Measurements from ENCODE around the gene STON1. TPM values are rescaled to one million over a fixed set of nuclear protein-coding genes. Genes with fewer than 3 reads are reported as not detected.

Gene STON1
- total RNA-seq, 1 experiment from 2014 or later = 1.7 TPM

- TF ChIP-seq CTCF (conservative IDR thresholded peaks at IDR 0.05) = no peak
- no peak for TF ChIP-seq EZH2 (IDR thresholded peaks at IDR 0.05; ENCODE audit: low read depth)
- Histone ChIP-seq H3K4me3 (no peak within 1 kb of the TSS), H3K4me1 (replicated peaks; ENCODE audit: insufficient read depth) (no peaks in the 10 kb centered on the region), H3K36me3 (ENCODE audit: low read depth) (no peaks in the 10 kb centered on the region), H3K27ac (no peak within 1 kb of the TSS), H3K27me3 (ENCODE audit: insufficient read depth, low read depth) (peaks cover 50% of the 10 kb centered on the region), H2AFZ (no peak within 1 kb of the TSS), H3F3A (ENCODE audit: insufficient read depth, low read depth) (no peaks in the 10 kb centered on the region), H4K20me1 (ENCODE audit: insufficient read depth) (no peaks in the 10 kb centered on the region), H3K9me2 (ENCODE audit: insufficient read depth) (no peaks in the 10 kb centered on the region), H3K79me2 (ENCODE audit: low read depth) (no peaks in the 10 kb centered on the region), H3K4me2 (no peak within 1 kb of the TSS), H3K9me3 (ENCODE audit: insufficient read depth, low read depth) (no peaks in the 10 kb centered on the region)
- POLR2A ChIA-PET (ENCODE audit: unreplicated experiment) = no interaction called here
- intact Hi-C loops (cut with micrococcal nuclease; ENCODE audit: unreplicated experiment) = no loop called here
- DNase-seq = no peak
- CTCF ChIA-PET = no interaction called here
- no TSS peak for BruUV-seq (replicated peaks)
Observed at GRCh38 chr2:48617618-48618017, 87.7 kb downstream of the STON1 start, which contains the start of gene GTF2A1L. Gene GTF2A1L, plus strand, starts transcription at chr2:48617856. Its CDS starts 19 bp downstream, at chr2:48617875.

GRCh38 chr2:48619526-48619925 is 89.6 kb downstream of the STON1 start:
- no peak overlapping the region for H3K27ac ChIP-seq
- H3K9me3 ChIP-seq (ENCODE audit: insufficient read depth, low read depth) = no peaks in the 10 kb centered on the region
- no peaks in the 10 kb centered on the region for H3K9me2 ChIP-seq (ENCODE audit: insufficient read depth)
- no peak overlapping the region for H3K4me2 ChIP-seq
- H3K79me2 ChIP-seq (ENCODE audit: low read depth) = no peaks in the 10 kb centered on the region
- H3K4me3 ChIP-seq = no peak overlapping the region
- H3K27me3 ChIP-seq (ENCODE audit: insufficient read depth, low read depth) = peaks cover 50% of the 10 kb centered on the region
- no peak overlapping the region for H2AFZ ChIP-seq
- H4K20me1 ChIP-seq (ENCODE audit: insufficient read depth) = no peaks in the 10 kb centered on the region
- H3F3A ChIP-seq (ENCODE audit: insufficient read depth, low read depth) = no peaks in the 10 kb centered on the region
- no peak for TF ChIP-seq EZH2 (IDR thresholded peaks at IDR 0.05; ENCODE audit: low read depth)
- no peak for TF ChIP-seq CTCF (conservative IDR thresholded peaks at IDR 0.05)
- no TSS peak for BruUV-seq (replicated peaks)
- ChIA-PET CTCF (interaction anchor here (0.7 kb wide), 1 partner anchor 736 kb away, joined by 3 read pairs; no protein-coding TSS in a partner anchor), POLR2A (ENCODE audit: unreplicated experiment) (no interaction called here)
- DNase-seq = no peak
- H3K36me3 ChIP-seq (ENCODE audit: low read depth) = no peaks in the 10 kb centered on the region
- H3K4me1 ChIP-seq (replicated peaks; ENCODE audit: insufficient read depth) = no peaks in the 10 kb centered on the region
- intact Hi-C loops (cut with micrococcal nuclease; ENCODE audit: unreplicated experiment) = no loop called here

GRCh38 chr2:48620604-48621003 is 90.7 kb downstream of the STON1 start:
- Histone ChIP-seq H3F3A (ENCODE audit: insufficient read depth, low read depth) (no peaks in the 10 kb centered on the region), H3K27ac (no peak overlapping the region), H3K9me3 (ENCODE audit: insufficient read depth, low read depth) (no peaks in the 10 kb centered on the region), H3K27me3 (ENCODE audit: insufficient read depth, low read depth) (peaks cover 48% of the 10 kb centered on the region), H3K36me3 (ENCODE audit: low read depth) (no peaks in the 10 kb centered on the region), H3K4me1 (replicated peaks; ENCODE audit: insufficient read depth) (no peaks in the 10 kb centered on the region), H3K9me2 (ENCODE audit: insufficient read depth) (no peaks in the 10 kb centered on the region), H3K4me2 (no peak overlapping the region), H3K4me3 (no peak overlapping the region), H4K20me1 (ENCODE audit: insufficient read depth) (no peaks in the 10 kb centered on the region), H2AFZ (no peak overlapping the region), H3K79me2 (ENCODE audit: low read depth) (no peaks in the 10 kb centered on the region)
- intact Hi-C loops (cut with micrococcal nuclease; ENCODE audit: unreplicated experiment) = no loop called here
- POLR2A ChIA-PET (ENCODE audit: unreplicated experiment) = no interaction called here
- no peak for DNase-seq
- TF ChIP-seq CTCF (conservative IDR thresholded peaks at IDR 0.05) = no peak
- TF ChIP-seq EZH2 (IDR thresholded peaks at IDR 0.05; ENCODE audit: low read depth) = no peak
- no TSS peak for BruUV-seq (replicated peaks)
- CTCF ChIA-PET = no interaction called here
